ENCODE data around the gene ADO.

ADO gene

DNA sequence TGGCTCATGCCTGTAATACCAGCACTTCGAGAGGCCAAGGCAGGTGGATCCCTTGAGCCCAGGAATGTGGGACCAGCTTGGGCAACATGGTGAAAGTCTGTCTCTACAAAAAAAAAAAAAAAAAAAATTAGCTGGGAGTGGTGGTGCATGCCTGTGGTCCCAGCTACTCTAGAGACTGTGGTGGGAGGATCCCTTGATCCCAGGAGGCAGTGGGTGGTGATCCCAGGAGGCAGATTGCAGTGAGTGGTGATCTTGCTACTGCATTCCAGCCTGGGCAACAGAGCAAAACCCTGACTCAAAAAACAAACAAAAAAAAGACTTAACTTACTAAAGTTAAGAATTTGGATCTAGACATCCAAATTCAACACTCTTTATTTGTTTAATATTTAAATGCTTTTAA lies 10.2 kb upstream of the ADO start:
- DNase-seq, result no peak

DNA sequence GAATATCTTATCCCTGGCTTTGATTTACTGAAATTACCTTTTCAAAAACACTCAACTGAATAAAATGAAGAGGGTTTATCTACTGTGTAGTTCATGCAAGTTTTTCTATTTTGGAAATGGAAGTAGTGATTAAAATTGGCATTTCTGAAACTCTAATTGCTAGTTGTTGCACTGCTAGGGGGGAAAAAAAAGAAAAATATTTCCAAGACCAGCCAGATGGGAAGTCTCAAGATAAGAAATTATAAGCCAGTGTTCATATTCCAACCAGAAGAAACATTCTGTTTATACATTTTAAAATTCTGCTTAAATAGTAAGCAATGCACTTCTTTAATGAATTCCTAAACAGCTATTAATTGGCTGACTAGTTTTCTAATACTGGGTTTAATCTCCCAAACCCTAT lies 9.4 kb upstream of the ADO start:
- DNase-seq, result no peak

DNA sequence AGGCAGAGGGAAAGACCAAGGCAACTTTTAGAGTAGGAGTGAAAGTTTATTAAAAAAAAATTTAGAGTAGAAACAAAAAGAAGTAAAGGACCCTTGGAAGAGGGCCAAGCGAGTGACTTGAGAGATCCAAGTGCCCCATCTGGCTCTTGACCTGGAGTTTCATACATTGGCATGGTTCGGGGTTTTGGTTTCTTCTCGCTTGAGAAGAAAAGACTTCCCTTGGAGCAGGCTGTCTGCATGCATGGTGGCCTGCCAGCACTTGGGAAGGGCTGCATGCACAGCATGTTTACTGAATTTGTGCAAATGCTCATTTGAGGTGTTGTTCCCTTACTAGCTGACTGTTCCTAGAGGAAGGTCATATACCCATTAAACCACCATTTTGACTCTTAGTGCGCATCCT lies 8.8 kb upstream of the ADO start:
- no peak for DNase-seq

DNA sequence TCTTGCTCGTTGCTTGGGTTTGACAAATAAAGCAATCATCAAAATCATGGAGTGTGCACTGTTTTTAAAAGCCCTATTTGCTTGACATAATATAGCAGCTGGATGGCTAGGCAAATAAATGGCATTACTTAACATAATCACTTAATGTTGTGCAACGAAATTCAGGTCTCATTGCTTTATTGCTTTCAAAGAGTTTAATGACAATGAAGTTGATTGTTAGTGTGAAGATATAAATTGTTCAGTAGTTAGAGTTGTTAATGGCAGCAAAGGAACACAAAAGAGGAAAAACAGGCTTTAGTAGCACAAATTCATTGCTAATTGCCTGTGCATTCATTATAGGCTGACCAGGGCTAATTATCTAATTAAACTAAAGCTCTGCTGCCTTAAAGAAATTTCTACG lies 7.6 kb upstream of the ADO start:
- no peak for DNase-seq

DNA sequence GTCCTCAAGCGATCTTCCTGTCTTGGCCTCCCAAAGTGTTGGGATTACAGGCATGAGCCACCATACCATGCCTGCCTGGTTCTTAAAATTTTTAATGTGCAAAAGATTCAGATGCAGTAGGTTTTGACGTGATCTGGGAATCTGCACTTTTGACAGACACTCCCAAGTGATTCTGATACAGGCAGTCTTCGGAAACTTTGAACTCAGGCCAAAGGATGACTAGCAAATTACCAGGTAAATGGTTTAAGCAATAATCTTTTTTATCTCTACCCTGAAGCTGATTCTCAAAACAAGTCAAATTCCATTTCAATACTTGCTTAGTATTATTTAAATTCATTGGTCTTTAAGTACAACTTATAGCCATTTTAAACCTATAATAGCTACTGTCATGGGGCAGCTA lies 2.6 kb upstream of the ADO start:
- DNase-seq, result no peak

DNA sequence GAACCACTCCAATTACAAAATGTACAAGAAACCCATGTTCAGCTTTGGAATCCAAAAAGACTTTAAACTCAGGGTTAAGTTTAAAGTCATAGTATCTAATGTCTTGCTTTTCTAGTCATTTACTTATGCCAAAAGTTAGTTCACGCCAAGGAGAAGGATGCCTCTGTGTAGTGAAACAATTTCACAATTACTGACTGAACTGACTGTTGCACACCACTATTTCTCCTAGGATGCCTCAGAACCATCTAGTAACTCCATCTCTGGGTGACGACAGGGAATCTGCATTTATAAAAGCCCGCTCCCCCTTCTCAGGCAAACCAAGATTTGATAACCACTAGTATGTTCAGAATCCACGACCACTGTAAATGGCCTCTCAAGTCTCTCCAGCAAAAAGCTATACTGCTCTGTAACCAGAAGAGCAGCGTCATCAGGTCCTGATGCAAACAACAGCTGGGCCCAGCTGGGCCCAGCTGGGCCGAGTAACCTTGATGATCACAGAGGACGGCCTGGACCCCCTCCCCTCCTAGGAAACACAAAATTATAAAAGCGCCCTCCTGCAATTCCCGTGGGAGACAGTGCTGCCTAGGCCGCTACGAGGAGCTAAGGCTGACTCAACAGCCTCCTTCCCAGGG lies 680 bp upstream of the ADO start:
- no peak for DNase-seq

DNA sequence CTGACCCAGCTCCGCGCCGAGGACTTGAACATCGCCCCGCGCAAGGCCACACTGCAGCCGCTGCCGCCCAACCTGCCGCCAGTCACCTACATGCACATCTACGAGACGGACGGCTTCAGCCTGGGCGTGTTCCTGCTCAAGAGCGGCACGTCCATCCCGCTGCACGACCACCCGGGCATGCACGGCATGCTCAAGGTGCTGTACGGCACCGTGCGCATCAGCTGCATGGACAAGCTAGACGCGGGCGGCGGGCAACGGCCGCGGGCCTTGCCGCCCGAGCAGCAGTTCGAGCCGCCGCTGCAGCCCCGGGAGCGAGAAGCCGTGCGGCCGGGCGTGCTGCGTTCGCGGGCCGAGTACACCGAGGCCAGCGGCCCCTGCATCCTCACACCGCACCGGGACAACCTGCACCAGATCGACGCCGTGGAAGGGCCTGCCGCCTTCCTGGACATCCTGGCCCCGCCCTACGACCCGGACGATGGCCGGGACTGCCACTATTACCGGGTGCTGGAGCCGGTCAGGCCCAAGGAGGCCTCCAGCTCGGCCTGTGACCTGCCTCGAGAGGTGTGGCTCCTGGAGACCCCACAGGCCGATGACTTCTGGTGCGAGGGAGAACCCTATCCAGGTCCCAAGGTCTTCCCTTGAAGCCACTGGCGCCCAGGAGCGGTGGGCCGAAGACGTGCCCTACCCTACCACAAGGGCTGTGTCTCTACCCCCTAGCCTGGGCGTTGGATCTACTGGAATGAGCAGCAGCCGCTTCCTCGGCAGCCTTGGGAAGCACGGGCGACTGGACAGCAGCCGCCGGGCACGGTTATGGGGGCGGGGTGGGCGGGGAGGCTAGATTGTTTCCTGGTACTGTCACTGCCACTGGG lies 945 bp downstream of the ADO start:
- DNase-seq, result no peak

DNA sequence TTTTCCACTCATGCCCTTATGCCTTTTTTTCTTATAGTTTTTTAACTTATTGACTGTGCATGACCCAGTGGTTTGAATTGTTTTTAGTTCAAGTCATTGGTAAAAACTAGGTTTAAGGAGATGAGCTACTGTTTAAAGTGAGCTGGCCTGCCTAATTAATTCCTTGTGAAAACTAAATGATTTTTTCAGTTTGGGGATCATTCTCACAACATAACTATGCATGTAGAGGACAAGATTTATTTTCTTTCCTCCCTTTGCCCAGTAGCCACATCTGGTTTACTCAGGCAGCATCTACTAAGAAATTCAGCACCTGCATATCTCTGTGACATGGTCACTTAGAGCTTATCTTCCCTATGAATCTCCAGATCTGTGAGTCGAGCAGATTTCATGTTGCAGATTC lies 1.7 kb downstream of the ADO start:
- DNase-seq, result no peak

DNA sequence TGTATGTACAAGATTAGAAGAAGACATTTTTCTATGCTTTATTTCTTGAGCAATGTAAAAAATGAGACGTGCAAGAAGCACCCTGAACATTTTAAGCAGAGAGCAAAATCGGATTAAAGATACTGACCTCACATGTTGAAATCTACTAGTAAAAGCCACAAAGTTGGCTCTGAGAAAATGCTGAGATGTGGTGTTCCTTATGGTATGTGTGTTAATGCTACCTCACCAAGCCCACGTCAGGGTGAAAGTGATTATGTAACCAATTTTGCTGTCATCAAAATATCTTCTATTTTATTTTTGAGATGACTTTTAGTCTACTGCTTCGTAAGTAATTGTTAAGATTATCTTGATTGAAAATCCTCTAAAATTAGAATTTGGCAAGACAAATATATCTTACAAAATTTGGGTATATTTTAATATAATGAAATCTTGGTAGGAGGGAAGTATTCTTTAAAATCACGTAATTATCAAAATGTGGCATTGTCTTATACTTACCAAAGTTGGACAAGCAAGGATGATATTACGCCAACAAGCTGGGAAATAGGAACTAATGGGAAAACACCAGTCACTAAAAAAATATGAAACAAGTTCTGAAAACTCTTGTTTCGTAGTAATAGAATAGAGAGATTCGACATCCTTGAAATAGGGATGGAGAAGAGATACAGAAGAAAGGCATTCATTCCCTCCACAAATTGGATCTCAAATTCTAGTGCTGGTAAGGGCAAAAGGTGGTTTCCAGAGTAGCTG lies 5.8 kb downstream of the ADO start:
- DNase-seq, result no peak

DNA sequence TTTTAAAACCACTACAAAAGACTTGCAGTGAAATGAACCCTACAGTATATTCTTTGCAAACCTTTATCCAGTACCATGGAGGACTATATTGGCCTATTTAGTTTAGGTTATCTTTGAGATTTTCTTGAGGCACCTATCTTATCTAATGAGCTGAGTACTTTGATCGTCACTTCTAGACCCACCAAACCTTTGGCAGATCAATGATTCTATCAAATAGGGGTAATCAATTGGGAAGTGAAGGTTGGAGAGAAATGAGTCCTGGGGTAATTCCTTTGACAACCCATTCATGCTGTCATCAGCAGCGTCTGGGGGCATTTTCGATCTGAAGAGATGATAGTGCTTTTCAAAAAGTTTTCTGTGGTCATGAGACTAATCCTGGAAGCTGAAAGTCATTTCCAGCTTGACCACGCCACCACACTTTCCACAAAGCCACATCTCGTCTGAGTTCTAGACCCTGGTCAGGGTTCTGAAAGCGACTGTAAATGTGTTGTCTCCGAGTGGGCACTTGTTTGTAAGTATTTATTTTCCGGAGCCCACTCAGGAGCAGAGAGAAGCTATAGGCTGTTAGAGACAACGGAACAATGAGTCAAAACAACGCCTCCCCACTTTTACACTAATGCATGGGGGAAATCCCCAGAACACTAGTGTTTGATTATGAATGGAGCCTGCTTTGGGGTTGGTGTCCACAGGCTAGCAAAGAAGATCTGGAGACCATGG lies 6.8 kb downstream of the ADO start:
- DNase-seq, result peak; percentile 85

DNA sequence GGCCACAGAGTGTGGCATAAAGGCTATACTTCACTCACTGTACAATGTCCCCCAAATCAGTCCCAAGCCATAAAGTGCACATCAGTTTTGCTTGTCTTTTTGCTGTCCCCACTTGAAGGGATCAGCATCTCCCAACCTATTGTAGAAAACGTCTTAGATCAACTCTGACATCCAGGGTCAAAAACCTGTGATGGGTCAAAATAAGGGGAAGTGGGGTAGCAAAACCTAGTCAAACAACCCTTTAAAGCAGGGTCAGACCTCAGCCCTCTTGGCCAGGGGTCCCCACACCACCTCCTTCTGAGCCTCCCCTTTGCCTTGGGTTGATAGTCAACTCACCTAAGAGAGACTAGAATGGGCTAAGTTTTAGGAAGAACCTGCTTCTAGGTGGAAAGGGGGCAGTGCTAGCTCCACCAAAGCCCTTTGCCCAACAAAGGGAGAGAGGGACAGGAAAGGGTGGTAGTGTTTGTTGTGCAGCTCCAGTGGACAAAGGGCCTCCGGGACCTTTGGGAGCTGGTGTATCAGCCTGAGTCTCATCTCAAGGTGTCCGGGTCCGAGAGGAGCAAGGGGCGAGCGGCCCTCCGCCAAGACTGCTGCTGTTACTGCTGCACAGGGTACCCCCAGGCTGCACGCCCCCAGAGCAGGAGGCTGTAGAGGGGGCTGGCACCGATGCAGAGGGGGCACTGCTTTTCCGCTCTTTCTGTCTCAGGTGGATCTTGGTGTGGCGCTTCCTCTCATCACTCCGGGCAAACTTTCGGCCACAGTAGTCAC lies 8.3 kb downstream of the ADO start:
- DNase-seq, result no peak

DNA sequence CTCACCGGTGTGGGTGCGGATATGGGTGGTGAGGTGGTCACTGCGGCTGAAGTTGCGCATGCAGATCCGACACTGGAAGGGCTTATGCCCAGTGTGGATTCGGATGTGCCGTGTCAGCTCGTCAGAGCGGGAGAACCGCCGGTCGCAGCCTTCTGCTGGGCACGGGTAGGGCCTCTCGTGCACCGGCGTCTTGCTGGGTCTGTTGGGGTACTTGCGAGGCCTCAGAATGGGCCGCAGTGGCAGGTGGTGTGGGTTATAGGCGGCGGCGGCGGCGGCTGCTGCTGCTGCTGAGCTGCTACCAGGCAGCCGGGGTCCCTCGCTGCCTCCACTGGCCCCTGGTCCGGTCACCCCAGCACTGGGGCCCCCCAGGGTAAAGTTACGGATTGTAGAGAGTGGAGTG lies 8.9 kb downstream of the ADO start:
- DNase-seq, result no peak

DNA sequence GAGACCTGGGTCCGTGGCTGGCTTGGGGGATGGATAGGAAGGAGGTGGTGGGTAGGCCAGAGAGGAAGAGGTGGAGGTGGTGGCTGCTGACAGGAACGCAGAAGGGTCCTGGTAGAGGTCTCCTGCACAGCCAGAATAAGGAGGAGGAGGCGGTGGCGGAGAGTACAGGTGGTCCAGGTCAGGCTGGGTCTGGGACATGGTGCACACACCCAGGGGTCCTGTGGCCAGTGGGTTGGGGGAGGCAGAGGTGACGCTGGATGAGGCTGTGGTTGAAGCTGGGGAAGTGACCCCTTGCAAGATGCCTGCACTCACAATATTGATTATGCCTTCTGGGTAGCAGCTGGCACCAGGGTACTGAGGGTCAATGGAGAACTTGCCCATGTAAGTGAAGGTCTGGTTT lies 9.5 kb downstream of the ADO start:
- DNase-seq, result no peak

DNA sequence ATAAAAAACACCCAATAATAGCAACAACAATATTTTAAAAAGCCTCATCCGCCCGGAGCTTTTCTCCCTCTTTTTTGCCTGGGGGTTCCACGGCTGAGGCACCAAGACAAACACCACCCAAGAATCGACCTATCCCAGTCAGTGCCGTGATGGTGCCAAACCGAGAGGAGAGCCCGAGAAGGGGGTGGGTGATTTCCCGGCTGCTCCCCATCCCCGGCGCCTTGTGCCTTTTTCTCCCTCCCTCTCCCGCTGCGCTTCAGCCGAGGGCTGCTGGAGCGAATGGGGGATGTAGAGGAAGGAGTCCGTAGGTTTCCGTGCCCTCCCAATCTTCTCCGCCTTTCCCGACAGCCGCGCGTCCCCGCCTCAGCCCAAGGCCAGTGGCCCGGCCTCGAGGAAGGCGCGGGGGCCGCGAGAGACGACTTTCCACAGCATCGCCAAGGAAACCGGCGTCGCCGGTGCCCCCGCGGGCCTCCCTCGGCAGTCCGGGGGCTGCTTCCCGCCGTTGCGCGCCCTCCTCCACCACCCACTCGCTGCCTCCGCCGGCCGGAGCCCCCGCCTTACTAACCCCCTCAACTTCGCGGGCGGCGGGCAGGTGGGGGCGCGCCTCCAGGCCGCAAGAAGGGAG lies 10.3 kb downstream of the ADO start:
- peak; percentile 25 for DNase-seq

DNA sequence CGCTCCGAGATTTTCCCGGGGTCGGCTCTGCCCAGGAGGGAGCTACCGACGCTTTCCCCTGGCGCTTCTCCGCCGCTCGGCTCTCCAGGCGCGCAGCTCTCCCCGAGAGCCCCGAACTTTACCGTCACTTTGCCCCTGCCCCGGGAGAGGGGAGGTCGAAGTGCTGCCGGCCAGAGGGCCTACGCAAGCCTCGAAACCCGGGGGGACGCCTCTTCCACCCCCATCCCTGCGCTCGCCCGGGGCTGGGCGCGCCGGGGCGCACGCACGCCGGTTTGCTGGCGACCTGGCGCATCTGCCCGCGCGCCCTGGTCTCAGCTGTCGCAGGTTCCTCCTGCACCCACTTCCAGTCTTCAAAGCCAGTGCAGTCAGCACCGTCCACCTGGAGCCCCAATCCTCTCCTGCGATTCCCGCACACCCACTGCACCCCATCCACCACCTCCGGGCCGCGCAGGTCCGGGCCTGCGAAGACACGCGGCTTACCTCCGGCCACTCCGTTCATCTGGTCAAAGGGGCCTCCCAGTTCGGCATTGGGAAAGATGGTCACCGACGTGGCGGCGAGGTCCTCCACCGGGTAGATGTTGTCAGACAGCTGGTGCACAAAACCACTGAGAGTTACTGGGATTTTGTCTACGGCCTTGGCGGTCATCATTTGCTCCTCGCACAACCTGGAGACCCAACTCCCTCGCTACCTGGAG lies 11.0 kb downstream of the ADO start:
- peak; percentile 37 for DNase-seq

DNA sequence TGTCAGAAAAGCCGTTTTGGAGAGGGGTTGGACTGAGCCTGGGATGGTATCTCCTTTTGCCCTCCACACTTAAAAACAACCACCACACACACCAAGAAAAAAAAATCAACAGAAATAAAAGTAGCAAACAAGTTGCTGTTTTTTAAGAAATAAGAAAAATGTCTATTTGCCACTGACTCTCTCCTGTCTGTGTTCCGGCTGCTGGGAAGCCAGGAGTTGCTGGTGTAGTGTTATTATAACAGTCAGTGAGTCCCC lies 11.5 kb downstream of the ADO start:
- DNase-seq, result no peak

DNA sequence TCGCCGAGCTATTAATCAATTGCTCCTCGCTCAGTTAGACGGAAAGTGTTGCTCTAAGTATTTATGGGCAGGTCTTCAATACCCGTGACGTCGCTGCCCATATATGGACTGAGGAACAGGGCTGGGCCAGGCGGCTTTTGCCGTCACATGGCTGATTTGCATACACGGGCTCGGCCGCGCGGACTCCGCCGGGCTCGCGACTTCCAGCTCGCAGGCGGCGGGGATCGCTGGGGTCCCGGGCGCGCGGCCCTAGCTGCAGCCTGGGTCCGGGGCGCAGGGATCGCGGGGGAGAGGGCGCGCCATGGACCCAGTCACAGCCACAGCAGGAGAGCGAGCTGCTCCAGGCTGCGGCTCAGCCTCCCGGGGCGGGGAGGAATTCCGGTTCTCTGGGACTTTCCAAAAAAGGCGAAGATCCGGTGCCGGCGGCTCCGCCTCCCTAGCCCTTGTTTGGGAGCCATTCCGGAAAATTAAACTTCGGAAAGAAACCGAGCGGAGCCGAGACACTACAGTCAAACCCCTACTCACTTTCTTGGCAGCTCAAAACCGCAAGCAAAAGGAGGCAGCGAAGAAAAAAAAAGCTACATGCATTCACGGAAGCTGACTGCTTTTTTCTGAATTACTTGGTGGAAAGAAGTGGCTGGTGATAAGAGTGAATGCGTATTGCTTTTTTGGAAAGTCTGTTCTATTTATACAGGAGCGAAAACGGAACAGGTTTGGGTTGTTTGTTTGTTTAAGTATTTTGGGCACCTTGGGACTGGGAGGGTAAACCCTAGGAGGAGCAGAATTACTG lies 12.0 kb downstream of the ADO start, which contains the start of gene EGR2:
TSS of gene EGR2 (minus strand) at position 36 of the 790 bp plus-strand sequence. CDS start 337 bp downstream, outside the sequence.
- DNase-seq, result peak; percentile 94

DNA sequence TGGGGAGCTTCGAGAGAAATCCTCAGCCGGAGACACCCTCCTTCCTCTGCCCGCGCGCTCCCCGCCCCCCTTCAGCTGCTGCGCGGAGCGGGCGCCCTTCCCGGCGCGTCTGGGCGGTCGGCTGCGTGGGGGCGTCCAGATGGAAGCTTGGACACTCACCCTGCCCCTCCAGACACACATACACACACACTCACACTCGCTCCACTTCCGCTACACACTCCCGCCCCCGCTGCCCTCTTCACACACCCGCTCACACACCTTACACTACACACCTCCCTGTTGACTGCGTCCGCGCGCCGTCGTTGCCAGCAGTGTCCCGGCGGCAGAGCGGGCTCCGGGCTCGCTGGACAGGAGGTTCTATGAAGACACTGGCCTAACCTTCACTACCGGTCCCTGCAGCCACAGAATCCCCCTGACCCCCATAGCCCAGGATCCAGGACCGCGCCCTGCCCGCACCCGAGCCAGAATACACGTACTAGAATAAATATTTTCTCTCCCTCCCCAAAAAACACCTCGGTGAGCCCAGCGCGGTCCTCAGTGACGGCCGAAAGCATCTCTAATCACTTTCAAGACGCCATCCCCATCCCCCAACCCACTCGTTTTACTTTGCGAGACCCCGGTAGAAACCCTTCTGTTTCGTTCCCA lies 12.7 kb downstream of the ADO start:
- DNase-seq, result peak; percentile 76

DNA sequence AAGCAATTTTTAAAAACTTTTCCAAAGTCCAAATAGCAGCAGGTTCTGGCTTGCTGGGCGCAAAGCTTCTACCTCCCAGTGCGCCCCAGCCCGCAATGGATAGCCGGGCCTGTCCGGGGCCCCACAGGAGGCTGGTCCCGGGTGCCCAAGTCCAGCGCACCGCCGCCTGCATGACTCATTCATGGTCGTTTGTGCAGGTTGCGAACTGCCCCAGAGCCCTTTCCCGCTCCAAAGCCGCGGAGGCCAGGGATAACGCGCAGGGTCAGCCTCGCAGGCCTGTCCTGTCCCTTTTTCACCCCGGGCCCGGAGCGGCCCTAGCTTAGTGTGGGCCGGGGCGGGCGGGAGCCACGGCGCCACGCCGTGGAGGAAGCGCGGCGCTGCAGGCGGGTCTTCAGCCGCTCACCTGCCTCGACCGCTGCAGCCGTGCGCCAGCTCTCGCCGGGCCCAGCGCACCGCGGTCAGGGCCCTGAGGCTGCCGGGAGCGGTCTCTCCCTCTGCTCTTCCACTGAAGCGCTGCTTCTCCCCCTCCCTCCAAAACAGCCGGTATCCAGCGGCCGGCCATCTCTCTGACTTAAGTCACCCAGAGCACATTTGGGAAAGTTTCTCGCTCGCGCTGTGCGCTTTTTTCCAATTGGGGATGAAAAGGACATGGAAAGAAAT lies 13.4 kb downstream of the ADO start:
- DNase-seq, result peak; percentile 56

All from stimulated activated naive CD4-positive, alpha-beta T cell treated with Interleukin-2 at 50 U/mL for 16 hours (primary cell).